Effector memory CD8-positive, alpha-beta T cell (primary cell): Measurements from ENCODE around the gene ZNF423.
A peak's percentile ranks its signal among the peaks of the same experiment; 100 is the strongest.

ENCODE experiments used
- ATAC-seq: fragments of 150-1000 bp; cut with Tn5 transposase; replicated peaks from 2 replicates; pipeline ENCODE4 v1.10.0; 2021; ENCODE audit warnings: mild to moderate bottlenecking, moderate library complexity
- DNase-seq, 3 experiments: peaks; one replicate each; pipeline ENCODE4 v3.0.0; 2021
- H3K27ac Mint-ChIP-seq, 2 donors: one replicate each; pipeline ENCODE4 v1.8.0; 2022; ENCODE audit warnings: mild to moderate bottlenecking in 2 of 2, mixed read lengths in 2 of 2, moderate library complexity in 2 of 2
- H3K27me3 Mint-ChIP-seq, 2 donors: one replicate each; pipeline ENCODE4 v1.8.0; 2022; ENCODE audit warnings: mixed read lengths in 2 of 2
- H3K36me3 Mint-ChIP-seq: one replicate; pipeline ENCODE4 v1.8.0; 2022; ENCODE audit warnings: mild to moderate bottlenecking, moderate library complexity, mixed read lengths; ENCODE audit not compliant: insufficient read depth
- H3K4me1 Mint-ChIP-seq, 2 donors: one replicate each; pipeline ENCODE4 v1.8.0; 2022; ENCODE audit warnings: low read depth in 2 of 2, mixed read lengths in 2 of 2
- H3K4me3 Mint-ChIP-seq, 2 donors: one replicate each; pipeline ENCODE4 v1.8.0; 2022; ENCODE audit warnings: mild to moderate bottlenecking in 2 of 2, mixed read lengths in 2 of 2, moderate library complexity in 2 of 2
- H3K9me3 Mint-ChIP-seq, 2 donors: one replicate each; pipeline ENCODE4 v1.8.0; 2022; ENCODE audit warnings: mixed read lengths in 2 of 2

The ZNF423 gene

DNA sequence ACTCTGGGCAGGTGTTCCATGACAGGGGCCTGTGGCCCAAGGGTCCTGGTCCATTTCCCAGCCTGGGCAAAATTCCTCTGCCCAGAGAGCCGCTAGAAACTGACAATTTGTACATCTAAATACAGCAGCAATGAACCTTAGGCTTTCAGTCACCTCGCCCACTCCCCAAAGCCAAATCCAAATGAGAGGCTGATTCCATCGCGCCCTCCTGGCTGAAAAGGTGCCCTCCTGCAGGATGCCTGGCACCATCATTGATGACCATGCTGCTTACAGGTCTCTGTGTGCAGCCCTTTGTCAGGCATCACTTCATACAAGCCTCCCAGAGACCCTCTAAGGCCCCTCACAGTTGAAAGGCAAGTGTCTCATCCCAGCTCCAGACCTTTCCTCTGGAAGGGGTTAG lies 367.6 kb downstream of the ZNF423 start:
- Mint-ChIP-seq H3K4me1 (peaks cover 1 to 3% of the 10 kb centered on the region in 2 donors), H3K27me3 (peaks cover 5 to 19% of the 10 kb centered on the region in 2 donors), H3K27ac (no peak overlapping the region), H3K9me3 (no peaks in the 10 kb centered on the region), H3K4me3 (no peak overlapping the region), H3K36me3 (no peaks in the 10 kb centered on the region)
- DNase-seq: no peak
- no peak for ATAC-seq

DNA sequence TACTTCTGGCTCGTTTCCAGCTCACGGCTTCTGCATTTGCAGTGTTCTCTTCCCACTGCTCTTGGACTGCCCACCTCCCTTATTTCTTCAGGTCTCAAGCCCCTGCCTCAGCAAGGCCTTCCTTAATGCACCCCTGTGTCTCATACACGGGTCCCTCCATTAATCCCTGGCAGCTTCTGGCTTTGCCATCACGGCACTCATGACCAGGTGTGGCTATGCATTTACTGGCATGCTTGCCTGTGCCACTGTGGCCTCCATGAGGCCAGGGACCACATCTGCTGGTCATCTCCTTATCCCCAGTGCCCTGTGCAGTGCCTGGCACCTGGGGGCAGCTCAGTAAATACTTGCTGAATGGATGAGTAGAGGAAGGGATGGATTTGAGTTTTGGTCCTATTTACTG lies 368.2 kb downstream of the ZNF423 start:
- no peak overlapping the region for H3K4me3 Mint-ChIP-seq
- H3K36me3 Mint-ChIP-seq: no peaks in the 10 kb centered on the region
- H3K4me1 Mint-ChIP-seq: peaks cover 3% of the 10 kb centered on the region in 2 donors
- H3K27ac Mint-ChIP-seq: no peak overlapping the region
- peaks cover 5 to 19% of the 10 kb centered on the region in 2 donors for H3K27me3 Mint-ChIP-seq
- DNase-seq: no peak
- no peaks in the 10 kb centered on the region for H3K9me3 Mint-ChIP-seq
- no peak for ATAC-seq

DNA sequence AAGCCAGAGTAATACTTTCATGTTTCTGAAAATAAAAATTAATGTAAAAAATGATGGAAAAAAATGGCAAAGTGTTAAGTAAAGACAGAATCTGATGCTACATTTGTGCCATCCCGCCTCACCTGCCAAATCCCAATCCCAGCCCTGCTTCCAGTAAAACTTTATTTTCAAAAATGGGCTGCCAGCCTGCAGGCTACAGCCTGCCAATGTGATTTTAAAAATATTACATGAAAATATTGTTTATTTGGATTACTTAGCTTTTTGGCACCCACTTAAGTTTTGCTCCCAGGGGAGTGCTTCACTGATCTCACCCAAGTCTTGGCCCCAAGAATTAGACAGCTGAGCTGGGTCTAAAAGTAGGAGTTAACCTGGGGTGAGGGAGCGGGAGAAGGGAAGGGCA lies 369.5 kb downstream of the ZNF423 start:
- no peaks in the 10 kb centered on the region for H3K9me3 Mint-ChIP-seq
- peaks cover 5 to 19% of the 10 kb centered on the region in 2 donors for H3K27me3 Mint-ChIP-seq
- DNase-seq: no peak
- H3K36me3 Mint-ChIP-seq: no peaks in the 10 kb centered on the region
- no peak overlapping the region for H3K27ac Mint-ChIP-seq
- no peak for ATAC-seq
- H3K4me1 Mint-ChIP-seq: peaks cover 0 to 3% of the 10 kb centered on the region in 2 donors
- no peak overlapping the region for H3K4me3 Mint-ChIP-seq

DNA sequence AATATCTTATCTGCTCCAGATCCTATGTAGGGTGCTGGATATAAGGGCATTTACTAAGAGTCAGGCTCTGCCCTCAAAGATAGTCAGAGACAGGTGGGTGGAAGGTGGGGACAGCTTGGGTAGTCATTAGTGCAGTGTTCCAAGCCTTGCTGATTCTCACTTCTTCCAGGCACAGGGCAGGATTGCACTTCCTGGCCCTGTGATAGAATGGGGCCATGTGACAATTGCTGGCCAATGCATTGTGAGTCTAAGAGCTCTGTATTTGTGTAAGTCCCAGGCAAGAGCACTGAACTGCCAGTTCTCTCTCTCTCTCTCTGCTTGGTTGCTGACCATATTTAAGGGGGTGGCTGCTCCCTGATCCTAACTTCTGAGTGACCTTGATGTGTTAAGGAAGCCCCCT lies 370.2 kb downstream of the ZNF423 start:
- Mint-ChIP-seq H3K27me3 (peaks cover 0 to 11% of the 10 kb centered on the region in 2 donors), H3K36me3 (no peaks in the 10 kb centered on the region)

DNA sequence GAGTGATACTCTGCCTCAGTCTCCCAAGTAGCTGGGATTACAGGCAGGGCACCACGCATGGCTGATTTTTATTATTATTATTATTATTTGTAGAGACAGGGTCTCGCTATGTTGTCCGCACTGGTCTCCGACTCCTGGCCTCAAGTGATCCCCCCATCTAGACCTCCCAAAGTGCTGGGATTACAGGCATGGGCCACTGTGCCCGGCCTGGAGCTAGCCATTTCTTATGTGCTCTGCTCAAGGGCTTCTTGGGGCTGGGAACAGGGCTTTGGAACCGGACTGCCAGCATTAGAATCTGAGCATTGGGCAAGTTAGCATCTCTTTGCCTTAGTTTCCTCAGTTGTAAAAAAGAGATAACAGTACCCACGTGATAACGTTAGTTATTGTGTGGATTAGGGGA lies 371.0 kb downstream of the ZNF423 start:
- Mint-ChIP-seq H3K4me3 (peak overlapping the region in 1 of 2 donors; percentile 39), H3K4me1 (peaks cover 0 to 3% of the 10 kb centered on the region in 2 donors), H3K27ac (no peak overlapping the region), H3K27me3 (peaks cover 0 to 11% of the 10 kb centered on the region in 2 donors), H3K36me3 (no peaks in the 10 kb centered on the region), H3K9me3 (no peaks in the 10 kb centered on the region)
- ATAC-seq (no peak), DNase-seq (no peak)

More for the DNA sequence above, 370.2 kb downstream of the ZNF423 start:
- no peak overlapping the region for H3K4me3 Mint-ChIP-seq
- H3K9me3 Mint-ChIP-seq: no peaks in the 10 kb centered on the region
- no peak for DNase-seq
- H3K4me1 Mint-ChIP-seq: peaks cover 0 to 3% of the 10 kb centered on the region in 2 donors
- no peak for ATAC-seq
- no peak overlapping the region for H3K27ac Mint-ChIP-seq

DNA sequence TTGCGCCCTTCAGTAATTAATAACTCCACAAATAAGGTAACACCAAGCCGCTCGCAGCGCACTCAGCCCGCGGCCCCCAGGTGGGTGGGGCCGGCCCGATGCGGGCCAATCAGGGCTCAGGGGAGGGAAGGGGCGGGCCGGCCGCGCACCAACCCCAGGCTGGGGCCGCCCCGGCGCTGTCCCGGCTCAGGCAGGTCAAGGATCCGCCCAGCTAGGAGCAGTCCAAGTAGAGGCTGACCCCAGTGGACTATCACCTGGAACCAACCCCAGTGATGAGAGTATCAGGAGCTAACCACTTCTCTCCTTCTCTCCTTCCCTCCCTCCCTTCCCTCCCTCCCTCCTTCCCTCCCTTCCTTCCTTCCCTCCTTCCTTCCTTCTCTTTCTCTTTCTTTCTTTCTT lies 371.5 kb downstream of the ZNF423 start:
- H3K4me3 Mint-ChIP-seq: peak overlapping the region in 1 of 2 donors; percentile 39
- H3K9me3 Mint-ChIP-seq: no peaks in the 10 kb centered on the region
- H3K27me3 Mint-ChIP-seq: peaks cover 0 to 11% of the 10 kb centered on the region in 2 donors
- DNase-seq: no peak
- no peak overlapping the region for H3K27ac Mint-ChIP-seq
- no peaks in the 10 kb centered on the region for H3K36me3 Mint-ChIP-seq
- peaks cover 0 to 3% of the 10 kb centered on the region in 2 donors for H3K4me1 Mint-ChIP-seq
- no peak for ATAC-seq

DNA sequence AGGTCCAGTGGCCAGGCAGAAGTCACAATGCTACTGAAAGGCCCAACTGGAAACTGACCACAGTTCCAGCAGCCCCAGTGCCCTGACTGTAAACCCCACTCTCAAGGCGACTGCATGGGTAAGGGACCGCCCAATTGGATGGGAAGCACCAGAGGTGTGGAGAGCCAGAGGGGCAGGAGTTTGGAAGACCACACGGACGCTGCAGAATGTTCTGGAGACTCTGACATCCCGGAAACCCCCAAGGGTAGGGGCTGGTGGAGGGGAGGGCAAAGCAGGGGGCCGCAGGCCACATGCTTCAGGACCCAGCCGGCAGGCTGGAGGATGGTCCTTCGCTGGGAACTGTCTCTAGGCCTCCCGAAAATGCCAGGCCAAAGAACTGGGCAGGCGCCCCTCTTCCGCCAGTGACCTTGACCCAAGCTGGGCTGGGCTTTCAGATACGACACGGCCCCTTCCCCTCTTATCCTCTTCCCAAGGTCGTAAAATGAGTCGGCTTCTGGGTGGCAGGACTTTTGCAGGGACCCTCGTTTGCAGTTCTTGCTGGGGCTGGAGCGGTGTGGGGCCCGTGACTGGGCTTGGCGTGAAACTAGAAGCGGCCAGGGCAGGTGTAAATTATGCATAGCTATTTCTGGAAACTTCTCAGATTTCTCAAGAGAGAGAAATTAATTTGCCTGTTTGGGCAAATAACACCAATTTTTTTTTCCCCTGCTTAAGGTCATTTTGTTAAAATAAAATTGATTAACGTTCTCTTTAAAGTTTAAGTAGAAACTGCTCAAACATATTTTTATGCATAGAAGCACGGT lies 372.1 kb downstream of the ZNF423 start:
- H3K4me1 Mint-ChIP-seq: peaks cover 0 to 3% of the 10 kb centered on the region in 2 donors
- H3K27me3 Mint-ChIP-seq: peaks cover 0 to 11% of the 10 kb centered on the region in 2 donors
- H3K27ac Mint-ChIP-seq: no peak overlapping the region
- no peak for DNase-seq
- ATAC-seq: no peak
- H3K4me3 Mint-ChIP-seq: no peak overlapping the region
- no peaks in the 10 kb centered on the region for H3K36me3 Mint-ChIP-seq
- no peaks in the 10 kb centered on the region for H3K9me3 Mint-ChIP-seq

DNA sequence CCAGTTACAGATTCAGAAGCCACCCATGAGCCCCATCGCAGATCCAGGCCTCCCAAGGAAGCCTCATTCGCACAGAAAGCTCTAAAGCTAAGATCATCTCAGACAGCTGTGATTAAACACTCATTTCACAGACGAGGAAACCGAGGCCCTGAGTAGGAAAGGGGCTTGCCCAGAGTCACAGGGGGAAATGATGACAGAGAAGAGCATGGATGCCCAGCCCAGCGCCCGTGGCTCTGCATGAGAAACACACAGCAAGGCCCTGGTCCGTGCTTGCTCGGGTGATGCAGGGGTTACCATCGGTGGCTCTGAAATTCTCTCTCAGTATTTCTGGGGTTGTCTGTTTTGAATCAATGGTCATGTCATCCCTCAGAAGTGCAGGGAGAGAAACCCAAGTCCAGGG lies 372.7 kb downstream of the ZNF423 start:
- no peak for ATAC-seq
- H3K27me3 Mint-ChIP-seq: peaks cover 0 to 11% of the 10 kb centered on the region in 2 donors
- H3K27ac Mint-ChIP-seq: peak overlapping the region in 1 of 2 donors; percentile 23
- DNase-seq: no peak
- no peaks in the 10 kb centered on the region for H3K36me3 Mint-ChIP-seq
- no peak overlapping the region for H3K4me3 Mint-ChIP-seq
- peaks cover 0 to 3% of the 10 kb centered on the region in 2 donors for H3K4me1 Mint-ChIP-seq
- H3K9me3 Mint-ChIP-seq: no peaks in the 10 kb centered on the region

DNA sequence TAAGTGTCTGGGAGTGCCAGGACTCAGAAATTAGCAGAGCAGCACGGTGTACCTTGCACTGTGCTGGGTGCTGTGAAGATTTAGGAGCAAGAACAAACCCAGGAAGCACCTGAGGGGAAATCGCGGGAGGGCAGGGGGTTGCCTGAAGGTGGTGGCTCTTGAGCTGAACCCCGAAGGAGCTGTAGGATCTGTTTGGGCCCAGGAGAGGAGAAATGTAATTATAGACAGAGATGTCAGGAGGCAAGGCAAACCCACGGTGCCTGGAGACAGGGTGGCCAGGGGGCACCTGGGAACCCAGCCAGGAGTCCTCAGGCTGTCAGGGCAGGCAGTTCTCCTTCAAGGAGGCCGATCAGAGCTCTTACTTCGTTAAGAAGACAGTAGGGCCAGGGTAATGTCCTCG lies 373.2 kb downstream of the ZNF423 start:
- ATAC-seq (no peak), DNase-seq (no peak)
- H3K4me3 Mint-ChIP-seq: no peak overlapping the region
- no peaks in the 10 kb centered on the region for H3K36me3 Mint-ChIP-seq
- H3K4me1 Mint-ChIP-seq: peaks cover 0 to 3% of the 10 kb centered on the region in 2 donors
- peaks cover 0 to 11% of the 10 kb centered on the region in 2 donors for H3K27me3 Mint-ChIP-seq
- H3K27ac Mint-ChIP-seq: peak overlapping the region in 1 of 2 donors; percentile 23
- H3K9me3 Mint-ChIP-seq: no peaks in the 10 kb centered on the region

DNA sequence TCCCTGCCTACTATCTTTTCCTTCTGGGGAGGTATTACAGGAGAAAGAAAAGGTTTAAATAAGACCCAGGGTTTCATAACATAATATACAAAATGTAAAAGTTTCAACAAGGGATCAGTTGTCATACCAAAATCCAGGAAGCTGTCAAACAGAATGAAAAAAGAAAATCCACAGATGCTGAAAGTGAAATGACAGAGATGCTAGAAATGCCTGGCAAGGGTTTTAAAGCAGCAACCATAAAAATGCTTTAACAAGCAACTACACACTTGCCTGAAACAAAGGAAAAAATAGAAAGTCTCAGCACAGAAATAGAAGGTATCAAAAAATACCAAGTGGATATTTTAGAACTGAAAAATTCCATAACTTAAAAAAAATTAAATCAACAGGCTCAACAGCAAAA lies 377.3 kb downstream of the ZNF423 start:
- Mint-ChIP-seq H3K27ac (no peak overlapping the region), H3K4me1 (peaks cover 0 to 2% of the 10 kb centered on the region in 2 donors), H3K9me3 (no peaks in the 10 kb centered on the region), H3K27me3 (peaks cover 0 to 11% of the 10 kb centered on the region in 2 donors), H3K36me3 (no peaks in the 10 kb centered on the region), H3K4me3 (no peak overlapping the region)
- ATAC-seq (no peak), DNase-seq (no peak)

DNA sequence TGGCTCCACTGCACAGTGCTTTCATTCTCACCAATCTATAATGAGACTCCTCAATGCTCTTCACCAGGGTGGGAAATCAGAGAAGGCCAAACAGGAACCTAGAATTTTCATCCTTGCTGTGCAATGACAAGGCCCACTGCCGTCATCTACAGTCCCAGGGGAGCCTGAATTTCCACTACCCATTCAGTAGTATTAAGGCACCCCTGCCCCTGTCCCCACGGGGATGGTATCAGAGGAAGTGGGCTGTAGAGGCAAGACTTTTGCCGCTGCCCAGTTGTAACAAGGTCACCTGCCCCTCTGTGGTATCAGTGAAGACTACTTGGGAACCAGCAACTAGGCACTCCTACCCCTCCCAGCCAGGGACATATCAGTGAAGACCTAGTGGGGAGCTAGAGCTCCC lies 377.8 kb downstream of the ZNF423 start:
- DNase-seq: no peak
- no peak overlapping the region for H3K27ac Mint-ChIP-seq
- H3K9me3 Mint-ChIP-seq: no peaks in the 10 kb centered on the region
- H3K36me3 Mint-ChIP-seq: no peaks in the 10 kb centered on the region
- peaks cover 0 to under 1% of the 10 kb centered on the region in 2 donors for H3K4me1 Mint-ChIP-seq
- peaks cover 0 to 7% of the 10 kb centered on the region in 2 donors for H3K27me3 Mint-ChIP-seq
- no peak overlapping the region for H3K4me3 Mint-ChIP-seq
- ATAC-seq: no peak

DNA sequence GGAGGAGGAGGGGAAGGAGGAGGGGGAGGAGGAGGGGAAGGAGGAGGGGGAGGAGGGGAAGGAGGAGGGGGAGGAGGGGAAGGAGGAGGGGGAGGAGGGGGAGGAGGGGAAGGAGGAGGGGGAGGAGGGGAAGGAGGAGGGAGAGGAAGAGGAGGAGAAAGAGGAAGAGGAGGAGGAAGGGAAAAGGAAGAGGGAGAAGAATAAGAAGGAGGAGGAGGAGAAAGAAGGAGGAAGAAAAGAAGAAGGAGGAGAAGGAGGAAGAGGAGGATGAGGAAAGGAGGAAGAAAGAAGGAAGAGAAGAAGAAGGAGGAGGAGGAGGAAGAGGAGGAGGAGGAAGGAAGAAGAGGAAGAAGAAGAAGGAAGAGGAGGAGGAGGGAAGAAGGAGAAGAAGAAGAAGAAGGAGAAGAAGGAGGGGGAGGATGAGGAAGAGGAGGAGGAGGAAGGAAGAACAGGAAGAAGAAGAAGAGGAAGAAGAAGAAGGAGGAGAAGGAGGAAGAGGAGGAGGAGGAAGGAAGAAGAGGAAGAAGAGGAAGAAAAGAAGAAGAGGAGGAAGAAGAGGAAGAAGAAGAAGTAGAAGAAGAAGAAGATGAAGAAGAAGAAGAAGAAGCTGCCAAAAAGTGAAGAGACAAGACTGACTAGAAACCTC lies 378.5 kb downstream of the ZNF423 start:
- no peak for DNase-seq
- Mint-ChIP-seq H3K27me3 (peaks cover 0 to 5% of the 10 kb centered on the region in 2 donors), H3K9me3 (no peaks in the 10 kb centered on the region), H3K4me3 (no peak overlapping the region), H3K27ac (no peak overlapping the region), H3K36me3 (no peaks in the 10 kb centered on the region), H3K4me1 (no peaks in the 10 kb centered on the region)
- no peak for ATAC-seq

DNA sequence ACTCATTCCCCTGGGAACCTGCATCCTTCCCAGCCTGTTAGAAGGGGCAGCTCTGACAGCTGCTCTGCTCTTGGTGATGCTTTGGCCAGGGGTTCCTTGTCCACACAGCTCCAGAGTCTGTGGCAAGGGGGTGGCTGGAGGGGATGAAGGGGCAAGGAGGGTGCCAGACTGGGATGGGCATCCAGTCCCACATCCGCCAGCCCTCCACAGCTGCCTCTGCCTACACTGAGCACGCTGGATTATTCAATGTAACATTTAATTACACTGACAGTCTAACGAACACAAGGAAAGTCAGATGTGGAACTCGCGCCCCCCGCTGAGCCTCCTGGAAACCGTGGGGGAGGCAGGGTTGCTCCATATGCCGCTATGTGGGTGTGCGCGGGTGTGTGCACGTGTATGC lies 381.2 kb downstream of the ZNF423 start:
- Mint-ChIP-seq H3K4me3 (no peak overlapping the region), H3K36me3 (no peaks in the 10 kb centered on the region), H3K9me3 (no peaks in the 10 kb centered on the region), H3K27ac (no peak overlapping the region), H3K27me3 (peaks cover 6 to 17% of the 10 kb centered on the region in 2 donors), H3K4me1 (no peaks in the 10 kb centered on the region)
- DNase-seq (no peak), ATAC-seq (no peak)

DNA sequence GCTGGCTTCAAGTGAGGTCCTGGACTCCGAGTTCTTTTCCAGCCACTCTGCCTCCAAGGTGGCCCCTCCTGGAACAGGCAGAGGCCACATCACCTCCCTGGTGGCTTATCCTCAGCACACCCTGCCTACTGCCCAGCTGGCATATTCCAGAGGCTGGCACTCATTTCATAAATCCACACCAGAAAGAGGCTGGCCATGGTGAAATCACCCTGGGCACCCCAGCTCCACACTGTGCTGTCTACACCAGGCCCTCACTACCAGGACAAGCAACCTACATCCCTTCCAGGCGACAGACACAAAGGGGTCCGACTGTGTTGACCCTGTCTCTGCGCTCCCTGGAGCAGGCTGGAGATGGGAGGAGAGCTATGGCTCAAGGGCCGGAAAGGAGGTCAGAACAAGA lies 382.1 kb downstream of the ZNF423 start:
- Mint-ChIP-seq H3K9me3 (no peaks in the 10 kb centered on the region), H3K4me1 (no peaks in the 10 kb centered on the region), H3K36me3 (no peaks in the 10 kb centered on the region), H3K27me3 (peaks cover 6 to 17% of the 10 kb centered on the region in 2 donors), H3K27ac (no peak overlapping the region), H3K4me3 (no peak overlapping the region)
- ATAC-seq (no peak), DNase-seq (no peak)
